ENCODE data around the gene BCL11B.
"Not testable (repeated sequence)": the region's sequence is repeated elsewhere in the genome, so short reads cannot be mapped to it uniquely, and the experiment has no call there.

Gene BCL11B

DNA sequence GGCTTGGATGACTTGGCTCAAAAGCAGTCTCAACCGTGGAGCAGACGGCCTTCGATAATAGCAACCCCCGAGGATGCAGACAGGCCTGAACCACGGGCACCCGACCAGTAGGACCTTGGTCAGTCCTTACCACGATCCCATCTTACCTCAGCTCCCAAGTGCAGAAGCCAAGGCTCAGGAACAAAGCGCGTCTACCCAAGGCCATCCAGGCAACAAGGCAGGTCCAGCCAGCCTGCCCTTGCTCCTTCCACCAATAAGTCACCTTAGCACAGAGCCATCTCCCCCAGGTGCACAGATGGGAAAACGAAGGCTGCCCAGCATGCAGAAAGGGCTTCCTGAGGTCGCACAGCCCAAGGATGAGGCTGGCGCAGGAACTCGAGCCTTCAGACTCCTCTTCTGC is 77.3 kb downstream of the BCL11B start:
- DNase-seq = no peak

DNA sequence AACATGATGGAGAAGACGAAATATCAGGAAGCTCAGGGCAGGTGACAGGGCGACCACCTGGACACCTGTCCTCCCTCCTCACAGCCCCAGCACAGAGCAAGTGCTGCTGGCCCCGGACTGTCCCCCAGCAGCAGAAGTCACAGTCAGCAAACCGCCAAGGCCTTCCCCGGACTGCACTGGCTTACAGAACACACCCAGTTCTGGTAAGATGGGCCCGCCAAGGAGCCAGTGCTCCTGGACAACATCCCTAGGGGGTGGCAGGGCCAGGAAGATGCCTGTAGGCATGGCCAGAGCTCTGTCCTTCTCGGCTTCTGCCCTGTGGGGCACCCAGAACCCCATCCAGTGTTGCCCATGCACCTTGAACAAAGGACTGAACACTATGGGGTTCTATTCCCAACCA is 77.9 kb downstream of the BCL11B start:
- no peak for DNase-seq

DNA sequence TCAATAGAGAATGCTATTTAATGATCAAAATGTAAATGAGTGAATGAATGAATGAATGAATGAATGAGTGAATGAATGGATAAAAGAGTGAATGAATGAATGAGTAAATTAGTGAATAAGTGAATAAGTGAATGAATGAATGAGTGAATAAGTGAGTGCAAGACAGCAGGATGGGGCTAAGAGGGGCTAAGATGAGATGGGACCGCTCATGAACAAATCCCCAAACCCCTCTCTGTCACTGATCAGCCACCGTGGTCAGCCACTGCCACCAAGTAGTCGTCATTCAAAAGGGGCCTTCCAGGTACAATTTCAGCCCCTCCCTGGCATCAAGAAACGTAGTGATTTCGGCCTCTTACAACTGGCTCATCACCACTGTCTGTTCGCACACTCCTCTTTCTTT is 79.2 kb downstream of the BCL11B start:
- DNase-seq = no peak

DNA sequence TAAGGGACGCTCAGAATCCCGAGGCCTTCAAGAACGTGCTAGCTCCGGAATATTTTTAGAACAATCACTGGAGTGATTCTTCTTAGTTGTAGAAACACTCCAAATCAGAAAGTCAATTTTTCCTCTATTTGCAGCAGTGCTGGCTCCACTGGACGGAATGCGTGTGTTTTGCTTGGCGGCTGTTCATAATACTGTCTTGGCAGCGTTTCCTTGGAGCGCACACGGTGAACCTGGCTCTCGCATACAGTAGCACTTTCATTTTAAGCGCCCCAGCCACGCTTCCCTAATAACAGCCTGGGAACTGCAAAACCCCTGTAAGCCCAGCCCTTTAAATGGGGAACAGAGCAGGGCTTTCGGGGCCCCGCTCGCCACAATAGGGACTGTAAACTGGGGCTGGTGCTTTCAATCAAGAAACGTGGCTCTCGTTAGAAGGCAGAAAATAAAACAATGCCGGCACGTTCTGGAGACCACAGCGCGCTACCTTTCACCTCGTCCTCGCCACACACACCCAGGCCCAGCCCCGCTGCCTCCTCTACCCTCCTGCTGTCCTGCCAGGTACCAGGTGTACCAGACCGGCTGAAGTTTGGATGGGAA is 79.9 kb downstream of the BCL11B start:
- peak; percentile 6 for DNase-seq

DNA sequence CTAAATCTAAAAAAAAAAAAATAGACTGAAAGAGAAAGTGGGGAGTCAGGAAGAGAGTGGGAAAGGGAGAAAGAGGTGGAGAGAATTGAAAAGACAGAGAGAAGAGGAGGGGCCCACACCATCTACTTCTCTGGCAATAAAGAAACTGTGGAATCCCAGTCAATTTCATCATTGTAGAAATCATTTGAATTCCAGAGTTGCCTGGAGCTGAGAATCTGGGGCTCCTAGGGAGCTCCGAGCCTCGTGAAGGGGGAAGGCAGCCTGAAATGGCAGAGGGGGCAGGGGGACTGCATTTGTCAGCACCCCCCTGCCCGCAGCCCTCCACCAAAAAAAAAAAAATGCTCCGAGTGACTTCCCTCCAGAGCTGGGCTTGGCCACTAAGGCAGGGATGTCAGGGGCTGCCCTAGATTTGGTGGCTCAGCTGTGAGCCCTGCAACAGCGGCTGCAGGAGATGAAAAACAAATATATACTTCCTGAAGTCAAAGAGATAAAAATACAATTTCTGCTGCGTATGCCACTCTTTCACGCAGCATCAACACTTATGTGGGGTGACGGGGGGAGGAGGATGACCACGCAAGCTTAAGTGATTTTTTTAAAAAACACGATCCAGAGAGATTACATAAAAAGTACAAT is 80.5 kb downstream of the BCL11B start:
- DNase-seq = no peak

DNA sequence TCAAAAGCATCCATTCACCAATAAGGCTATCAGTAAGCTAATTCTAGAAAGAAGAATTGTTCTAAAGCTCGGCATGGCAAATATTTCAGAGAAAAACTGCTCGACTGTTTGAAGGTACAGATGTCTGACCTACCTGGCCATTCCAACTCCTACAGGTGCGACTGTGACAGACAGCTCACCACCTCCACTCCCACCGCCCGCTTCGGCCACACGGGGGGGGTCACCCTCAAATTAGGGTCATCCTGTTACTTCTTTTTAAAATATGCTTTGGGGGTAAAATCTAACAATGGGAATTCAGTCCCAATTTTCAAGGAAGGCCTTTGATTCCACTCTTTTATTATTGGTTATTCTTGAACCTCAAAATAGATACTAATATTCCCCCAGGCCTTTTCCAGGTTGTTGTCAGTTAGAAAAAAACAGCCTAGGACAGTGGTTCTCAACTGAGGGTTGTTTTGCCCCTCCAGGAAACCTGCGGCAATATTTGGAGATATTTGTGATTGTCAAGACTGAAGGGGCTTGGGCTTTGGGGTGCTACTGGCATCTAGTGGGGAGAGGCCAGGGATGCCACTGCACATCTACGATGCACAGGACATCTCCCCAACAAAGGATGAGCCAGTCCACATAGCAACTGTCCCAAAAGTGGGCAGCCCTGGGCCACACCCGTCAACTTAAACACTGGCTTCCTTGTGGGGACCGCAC is 81.2 kb downstream of the BCL11B start:
- no peak for DNase-seq

DNA sequence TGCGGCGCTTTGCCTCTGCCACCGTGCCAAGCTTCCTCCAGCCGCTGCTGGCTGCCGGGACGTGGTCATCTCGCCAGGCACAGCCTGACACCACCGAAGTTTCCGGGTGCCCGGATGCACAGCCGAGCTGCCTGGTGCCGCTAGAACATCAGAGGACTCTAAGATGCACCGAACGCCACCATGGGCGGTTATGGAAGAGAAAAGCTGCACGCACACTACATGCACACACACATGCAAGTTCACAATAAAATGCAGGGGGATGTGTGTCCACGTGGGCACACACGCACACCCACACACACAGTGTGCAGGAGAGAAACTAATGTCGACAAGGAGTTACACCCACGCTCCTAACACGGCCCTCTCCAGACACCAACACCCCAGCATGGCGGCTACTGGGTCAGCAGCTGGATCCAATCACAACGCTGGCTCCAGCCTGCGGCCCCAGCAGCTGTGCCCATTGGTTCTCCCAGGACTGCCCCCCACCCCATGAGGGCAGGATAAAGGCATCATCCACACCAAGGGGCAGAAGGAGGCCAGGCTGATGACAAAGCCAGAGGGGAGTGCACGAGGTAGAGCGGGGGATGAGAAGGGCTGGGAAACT is 82.7 kb downstream of the BCL11B start:
- no peak for DNase-seq

DNA sequence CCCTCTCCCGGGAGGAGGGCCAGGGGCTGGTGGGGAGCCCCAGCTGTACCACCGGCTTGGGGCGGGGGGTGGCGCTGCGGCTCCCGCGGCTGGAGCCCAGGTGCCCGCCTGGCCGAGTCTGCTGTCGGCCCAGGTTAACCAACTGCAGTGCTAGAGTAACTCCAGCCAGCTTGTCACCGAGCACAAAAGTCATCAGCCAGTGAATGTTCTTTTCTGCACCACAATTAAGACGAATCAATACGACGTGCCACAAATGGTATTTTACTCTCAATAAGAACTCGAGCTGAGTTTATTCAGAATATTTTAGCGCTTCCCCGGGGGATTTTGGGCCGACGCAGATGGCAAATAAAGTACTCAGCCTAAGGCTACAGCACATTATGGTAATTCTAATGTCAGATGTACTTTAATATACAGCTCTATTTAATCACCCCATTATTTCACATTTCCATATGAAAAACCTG is 83.2 kb downstream of the BCL11B start:
- no peak for DNase-seq

DNA sequence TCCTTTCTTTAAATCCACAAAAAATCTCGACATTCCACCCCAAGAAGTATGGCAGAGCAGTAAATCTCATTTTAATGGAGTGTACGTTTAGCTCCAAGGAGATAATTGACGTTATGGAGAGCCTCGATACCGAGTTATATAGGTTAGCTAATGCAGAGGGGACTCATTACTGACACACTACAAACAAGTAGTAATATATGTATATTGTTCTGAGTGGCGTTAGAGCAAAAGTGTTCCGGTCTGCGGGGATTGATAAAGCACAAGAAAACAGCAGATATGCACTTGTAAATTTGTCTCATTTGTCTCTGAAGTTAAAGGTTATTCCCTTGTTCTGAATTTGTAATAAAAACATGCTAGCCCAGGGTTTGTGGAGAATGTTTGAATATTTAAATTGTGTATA is 84.1 kb downstream of the BCL11B start:
- no peak for DNase-seq

DNA sequence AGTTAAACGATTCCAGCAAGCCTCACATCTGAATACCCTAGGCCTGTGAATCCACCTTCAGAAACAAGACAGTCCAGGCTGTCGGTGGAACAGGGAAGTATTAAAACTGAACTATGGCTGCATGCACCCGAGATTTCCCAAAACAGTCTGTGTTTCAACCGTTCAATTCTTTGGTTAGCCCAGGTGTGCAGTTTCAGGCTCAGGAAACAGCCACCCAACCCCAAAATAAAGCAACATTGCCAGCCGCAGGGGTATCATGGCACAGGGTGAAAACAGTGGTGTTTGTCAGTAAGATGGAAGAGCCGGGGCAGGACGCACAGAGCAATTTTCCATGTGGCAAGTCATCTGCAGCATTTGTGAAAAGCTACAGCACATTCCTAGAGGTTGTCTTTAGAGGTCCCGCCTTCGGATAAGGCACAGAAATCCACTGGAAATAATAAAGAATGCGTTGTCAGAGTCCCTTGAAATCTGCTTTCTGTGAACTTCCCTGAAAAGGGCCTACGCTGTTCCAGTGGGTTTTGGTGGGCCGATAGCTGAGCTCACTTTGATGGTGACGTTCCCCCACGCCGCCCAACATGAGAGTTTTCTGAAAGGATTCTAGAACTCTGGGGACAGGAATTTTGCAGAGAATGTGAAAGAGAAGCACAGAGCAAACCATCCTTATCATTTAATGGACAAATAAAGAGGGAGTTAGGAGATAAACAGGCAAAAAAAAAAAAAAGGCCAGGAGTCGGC is 84.9 kb downstream of the BCL11B start:
- no peak for DNase-seq

DNA sequence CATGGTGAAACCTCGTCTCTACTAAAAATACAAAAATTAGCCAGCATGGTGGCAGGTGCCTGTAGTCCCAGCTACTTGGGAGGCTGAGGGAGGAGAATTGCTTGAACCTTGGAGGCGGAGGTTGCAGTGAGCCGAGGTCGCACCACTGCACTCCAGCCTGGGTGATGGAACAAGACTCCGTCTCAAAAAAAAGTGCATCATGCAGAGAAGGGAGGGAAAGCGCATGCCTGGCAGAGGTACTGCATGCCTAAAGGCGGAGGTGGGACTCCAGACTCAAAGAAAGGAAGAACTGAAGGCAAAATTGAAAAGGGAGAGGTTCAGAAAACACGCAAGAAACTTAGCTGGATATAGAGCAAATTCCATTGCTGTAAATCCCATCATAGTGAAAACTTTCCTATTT is 85.7 kb downstream of the BCL11B start:
- not testable (repeated sequence) for DNase-seq

DNA sequence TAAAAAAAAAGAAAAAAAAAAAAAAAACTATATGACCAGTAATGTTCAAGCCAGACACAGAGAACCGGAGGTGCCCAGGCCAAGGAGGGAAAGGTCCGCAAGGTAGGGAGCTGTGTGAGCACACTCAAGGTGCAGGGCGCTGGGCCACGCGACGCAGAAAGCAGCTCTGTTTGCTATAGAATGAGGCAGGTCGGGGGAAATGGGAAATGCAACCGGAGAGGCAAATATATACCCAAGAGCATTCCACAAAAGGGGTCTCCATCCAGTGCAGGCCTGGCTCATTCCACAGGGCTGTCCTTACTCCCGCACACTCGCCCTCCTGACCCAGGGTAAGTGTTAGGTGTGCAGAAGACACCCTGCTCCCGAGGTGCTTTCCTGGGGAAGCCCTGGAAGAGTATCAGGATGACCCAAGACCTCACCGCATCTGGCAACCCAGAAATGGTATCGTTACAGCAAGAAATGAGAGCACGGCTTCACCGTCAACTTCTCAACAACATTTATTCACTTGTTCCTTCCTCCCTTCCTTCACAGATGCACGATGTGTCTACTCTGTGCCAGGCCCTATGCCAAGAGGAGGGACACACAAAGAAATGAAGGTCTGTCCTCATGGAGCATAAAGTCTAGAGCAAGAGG is 86.4 kb downstream of the BCL11B start:
- no peak for DNase-seq

DNA sequence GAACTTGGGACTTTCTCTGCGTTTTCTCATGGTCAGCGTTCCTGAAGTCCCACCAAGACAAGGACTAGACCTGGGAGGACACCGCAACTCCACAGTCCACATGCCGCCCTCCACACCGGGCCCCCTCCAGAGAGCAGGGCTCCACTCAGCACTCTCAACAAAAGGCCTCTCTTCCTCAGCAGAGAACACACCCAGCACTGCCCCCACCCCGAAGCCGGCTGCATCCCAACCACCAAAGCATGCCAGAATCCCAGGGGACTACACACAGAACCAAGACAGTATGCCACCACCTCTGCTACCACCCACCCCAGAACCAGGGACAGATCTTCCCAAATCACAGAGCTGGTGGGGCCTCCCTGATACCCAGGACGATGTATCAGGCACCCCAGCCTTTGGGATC is 88.3 kb downstream of the BCL11B start:
- no peak for DNase-seq

DNA sequence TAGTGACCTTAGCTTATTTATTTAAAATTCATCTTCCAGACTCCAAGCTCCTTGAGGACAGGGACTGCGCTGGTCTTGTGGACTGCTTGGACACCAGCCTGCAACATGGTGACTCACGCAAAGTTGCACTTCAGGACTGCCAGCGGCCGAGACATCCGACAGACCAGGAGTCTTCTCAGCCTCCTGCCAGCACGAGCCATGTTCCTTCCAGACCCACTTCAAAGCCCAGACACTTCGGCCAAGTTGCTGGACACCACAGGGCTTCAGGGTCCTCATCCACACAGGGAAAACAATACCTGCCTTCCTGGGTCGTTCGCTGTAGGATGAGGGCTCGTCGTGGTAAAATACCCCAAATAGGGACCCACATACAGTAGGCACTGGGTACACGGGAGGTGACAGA is 88.7 kb downstream of the BCL11B start:
- no peak for DNase-seq

DNA sequence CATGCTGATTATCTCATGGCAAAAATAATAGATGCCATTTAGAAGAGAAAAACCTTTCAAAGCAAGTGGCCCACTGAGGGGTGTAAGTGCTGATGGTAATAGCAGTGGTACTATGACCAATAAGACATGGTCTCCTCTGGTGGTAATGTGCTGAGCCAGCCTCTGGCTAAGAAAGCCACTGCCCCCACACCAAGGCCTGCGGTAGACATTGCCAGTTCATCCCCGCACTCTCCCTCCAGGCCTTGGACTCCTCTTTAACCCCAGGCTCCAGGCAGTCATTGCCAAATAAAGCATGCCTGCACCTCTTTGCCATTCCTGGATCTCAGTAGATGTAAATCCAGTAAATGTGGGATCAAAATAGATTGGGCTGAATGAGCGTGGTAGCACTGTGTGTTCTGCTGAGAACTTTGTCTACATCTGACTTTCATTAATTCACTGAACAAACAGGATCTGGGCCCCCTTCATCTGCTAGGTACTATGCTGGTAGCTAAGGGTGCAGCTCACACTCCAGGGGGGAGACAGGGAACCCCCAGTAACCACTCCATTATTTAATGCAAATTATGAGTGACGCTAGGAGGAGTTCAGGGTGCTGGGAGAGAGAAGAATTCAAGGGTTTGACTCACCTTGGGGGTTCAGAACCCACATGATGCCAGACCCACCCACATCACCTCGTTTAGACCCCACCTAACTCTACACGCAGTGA is 89.3 kb downstream of the BCL11B start:
- DNase-seq = no peak

DNA sequence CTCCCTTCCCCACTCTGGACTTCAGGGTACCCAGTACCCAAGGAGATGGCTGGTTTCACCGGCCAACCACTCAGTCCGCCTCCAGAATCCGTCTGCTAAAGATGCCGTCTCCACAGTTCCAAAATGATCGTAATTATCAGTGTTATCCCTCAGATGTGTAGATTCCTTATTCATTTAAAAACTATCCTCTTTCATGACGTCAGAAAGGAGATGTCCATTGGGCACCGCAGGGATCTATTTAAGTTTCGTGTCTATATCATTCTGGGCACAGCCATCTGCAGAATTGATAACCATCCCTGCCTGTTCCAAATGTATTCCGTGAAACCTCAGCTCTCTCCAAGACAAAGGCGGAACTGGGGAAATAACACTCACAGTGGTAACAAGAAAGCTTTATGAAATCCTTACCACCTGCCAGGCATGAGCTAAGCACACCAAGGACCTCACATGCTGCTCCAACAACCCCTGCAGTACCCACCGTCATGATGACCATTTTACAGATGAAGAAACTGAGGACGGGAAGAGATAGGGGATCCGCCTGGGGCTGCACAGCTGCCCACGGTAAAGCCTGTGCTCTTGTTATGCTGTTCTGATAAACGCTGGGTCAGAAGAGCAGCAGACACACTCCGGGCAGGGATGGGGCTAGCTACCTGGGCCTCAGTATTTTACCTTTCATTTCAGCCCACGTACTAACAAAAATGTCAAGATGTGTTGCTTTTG is 90.0 kb downstream of the BCL11B start:
- no peak for DNase-seq

DNA sequence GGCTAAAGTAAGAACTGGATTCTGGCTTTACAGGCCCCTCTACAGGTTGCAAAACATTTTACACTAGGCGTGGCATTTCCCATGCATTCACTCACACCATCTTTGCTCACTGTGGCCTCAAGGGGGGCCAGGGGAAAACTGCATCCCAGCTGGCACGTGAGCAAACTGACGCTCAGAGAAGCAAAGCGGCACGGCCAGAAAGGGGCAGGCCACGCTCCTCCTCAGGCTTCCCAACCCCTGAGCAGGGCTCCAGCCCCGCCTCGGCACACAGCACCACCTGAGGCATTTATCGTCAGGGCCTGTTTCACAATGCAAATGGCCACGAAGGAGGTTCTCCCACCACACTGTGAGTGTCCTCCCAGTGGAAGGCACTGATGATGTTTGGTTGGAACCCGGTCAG is 90.8 kb downstream of the BCL11B start:
- DNase-seq = no peak

DNA sequence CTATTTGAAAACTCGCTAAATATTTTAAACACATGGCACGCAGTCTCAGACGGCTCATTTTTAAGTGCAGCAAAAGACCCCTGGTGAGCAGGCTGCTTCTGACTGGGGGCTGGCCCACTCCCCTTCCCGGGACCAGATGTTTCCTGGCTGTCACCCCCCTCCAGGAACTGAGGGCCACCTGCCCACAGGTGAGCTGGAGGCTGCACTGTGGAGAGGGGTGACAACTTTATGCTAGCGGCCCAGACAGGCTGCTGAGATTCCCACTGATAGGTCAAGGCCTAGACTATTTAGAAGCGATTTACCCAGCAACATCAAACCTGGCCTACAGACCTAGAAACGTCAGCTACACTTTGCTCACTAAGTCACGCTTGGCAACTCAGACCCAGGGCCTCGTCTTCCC is 92.1 kb downstream of the BCL11B start:
- DNase-seq = no peak

DNA sequence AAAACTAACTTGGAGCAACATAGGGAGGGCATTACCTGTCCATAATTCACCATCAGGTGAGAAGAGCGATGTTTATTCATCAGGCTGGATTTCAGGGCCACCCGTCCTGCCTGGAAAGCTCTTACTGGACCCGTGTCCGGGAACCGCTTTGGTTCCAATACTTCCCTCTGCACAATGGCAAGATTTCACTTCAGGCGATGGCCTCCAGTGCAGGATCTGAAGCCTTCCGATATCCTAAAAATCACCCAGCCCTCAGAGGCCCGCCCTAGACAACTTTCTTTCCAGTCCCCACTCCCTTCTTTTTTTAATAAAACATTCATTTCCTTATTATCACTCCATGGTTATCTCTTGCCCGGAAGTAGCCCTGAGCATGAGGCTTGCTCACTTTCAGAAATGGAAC is 92.5 kb downstream of the BCL11B start:
- no peak for DNase-seq

DNA sequence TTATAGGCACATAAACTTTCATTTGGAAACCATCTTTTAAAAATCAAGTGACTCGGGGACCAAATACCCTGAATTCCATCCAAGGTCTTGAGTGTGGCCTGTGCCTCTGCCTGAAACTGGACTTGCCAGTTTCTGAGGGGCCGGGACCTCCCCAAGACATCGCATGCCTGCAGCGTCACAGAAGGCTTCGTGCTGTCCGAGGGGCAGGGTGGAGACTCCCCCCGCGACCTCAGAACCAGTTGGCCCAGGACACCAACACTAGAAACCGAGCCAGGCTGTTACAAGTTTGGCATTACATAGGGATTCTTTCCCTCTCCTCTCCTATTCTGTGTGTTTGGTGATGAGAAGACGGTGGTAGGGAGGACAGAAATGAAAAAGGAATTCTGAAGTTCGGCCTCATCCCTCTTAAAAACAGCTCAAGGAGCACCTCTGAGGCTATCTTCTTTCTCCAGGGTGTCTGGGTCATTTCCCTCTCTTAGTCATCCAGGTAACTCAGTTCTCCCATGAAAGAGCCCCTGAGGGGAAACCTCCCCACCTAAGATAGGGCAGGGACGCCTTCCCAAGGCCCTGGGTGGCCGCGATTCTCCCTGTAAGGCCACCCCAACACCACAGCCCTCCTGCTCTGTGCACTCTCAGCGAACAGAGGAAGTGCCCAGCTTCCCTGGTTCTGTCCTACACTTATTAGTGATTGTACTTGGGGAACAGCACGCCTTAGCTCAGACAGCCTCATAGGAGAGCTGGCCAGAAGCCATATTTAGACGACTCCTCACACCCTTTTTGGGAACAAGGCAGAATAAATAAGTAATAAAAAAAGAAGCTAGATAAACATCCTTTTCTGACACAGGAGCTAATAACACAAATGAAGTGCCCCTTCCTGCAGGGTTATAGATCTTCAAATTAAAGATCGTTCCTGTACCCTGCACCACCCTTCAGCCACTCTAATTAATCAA is 93.8 kb downstream of the BCL11B start:
- DNase-seq = no peak
